Myocyte (in vitro differentiated cells): ENCODE measurements around the gene GTF3A. TPM values are rescaled to one million over a fixed set of nuclear protein-coding genes. Genes with fewer than 3 reads are reported as not detected.

ENCODE experiments used
- DNase-seq: peaks from one replicate; pipeline ENCODE4 v3.0.0-alpha.2; 2012; ENCODE audit warnings: low read depth
- total RNA-seq: library from RNA; depleted of rRNA; stranded (reverse); fragments of >200 nt; gene quantifications from 2 replicates; pipeline ENCODE4 v1.2.3, GENCODE V29; 2014

The GTF3A gene
- total RNA-seq, 1 donor from 2014 or later = 279 TPM

DNA sequence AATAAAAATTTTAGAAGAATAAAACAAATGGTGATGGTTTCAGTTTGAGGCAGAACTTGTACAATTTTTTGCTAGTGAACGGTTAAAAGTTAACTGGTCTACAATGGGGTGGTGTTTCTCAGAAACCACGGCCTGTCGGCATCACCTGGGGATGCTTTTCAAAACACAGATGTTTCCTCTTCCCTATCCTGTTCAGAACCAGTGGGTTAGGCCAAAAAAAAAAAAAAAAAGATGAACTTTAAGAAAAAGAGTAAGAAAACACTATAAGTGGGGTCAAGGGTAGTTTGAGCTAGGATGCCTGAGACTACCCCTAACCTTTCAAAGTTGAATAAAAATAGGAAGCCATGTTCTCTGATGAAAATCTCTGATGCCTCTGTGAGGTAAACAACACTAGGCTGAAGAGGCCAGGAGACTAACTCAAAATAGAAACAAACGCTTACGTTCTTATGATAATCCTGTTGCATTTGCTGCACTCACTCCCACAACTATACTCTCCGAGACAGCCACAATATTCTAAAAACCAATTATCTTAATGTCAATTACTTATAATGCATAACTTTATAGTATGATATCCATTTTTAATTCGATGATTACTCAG lies 22.7 kb downstream of the GTF3A start:
- DNase-seq = no peak

DNA sequence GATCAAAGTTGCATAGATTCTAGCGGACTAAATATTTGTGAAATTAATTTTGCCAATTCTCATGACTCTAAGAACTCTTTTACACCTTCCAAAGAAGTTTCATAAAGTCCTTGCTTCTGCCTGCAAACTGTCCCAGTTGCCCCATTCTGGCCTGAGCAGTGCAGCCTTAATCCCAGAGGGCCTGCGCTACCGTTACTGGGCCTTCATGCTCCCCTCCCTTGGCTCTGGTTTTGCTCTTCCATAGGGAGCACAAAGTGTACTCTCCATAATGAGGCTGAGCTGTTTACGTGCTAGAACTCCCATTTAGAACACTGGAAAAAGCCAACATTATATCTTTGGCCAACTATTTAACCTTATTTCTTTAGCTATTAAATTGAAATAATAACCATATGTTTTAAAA lies 23.9 kb downstream of the GTF3A start:
- DNase-seq = no peak

DNA sequence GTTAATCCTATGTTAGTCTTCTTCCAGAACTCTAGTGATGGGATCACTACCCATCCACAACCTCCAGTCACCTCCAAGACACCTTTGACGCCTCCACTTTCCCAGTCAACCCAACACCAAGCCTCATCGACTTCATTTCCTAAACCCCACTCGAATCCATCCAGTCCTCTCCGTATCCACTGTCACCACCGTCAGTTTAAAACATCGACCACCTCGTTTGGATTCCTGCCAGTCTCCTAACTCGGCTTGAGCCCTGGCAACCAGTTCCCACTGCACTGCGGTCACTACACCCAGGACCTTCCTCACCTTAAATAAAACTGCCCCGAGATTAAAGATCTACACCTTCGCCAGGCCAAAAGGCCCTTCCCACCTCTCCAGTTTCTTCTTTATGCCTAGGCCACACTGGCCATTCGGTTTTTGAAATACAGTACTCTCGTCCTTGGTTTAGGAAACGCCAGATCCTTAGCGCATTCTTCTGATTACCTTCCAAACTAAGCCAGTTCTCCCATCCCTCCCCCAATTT lies 24.7 kb downstream of the GTF3A start:
- peak; percentile 5 for DNase-seq

DNA sequence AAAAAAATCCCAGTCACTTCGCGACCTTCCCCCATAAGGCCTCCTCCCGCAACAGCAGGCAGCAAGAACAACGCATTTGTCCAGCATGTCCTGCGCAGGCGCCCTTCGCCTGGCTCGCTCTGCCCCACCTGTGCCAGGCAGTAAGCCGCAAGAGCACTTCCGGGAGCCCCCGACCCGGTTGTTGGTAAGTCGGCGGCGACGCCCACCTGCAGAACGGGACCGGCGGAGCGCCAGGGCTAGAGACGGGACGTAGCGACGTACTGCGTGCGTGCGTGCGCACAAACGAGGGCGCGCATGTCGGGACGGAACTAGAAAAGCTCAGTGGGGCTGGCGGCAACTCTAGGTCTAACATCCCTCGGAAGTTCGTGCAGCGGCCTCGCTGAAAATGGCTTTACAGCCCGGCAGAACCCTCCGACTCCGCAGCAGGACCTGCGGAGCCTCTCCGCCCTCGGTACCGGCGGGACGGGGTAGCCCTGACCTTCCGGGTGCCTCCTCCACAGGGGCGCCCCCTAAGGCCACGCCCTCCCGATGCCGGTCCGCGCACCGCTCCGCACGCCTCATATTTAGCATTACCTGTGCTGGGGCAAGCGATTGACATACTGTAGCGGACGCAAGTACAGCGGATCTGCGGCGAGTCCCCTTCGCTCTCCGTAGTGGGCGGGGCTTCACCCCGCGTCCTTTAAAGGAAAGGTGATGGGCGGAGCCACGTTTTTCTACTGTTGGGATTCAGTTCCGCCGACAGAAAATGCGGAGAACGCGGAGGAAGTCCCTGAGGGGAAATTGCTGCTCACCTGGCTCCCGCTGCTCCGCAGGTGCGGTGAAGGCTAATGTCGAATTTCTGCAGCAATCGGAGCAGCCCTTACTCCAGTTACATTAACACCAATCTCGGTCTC lies 25.8 kb downstream of the GTF3A start, which contains the start of gene MTIF3:
Gene MTIF3 (minus strand): TSS at position 629 of the 893 bp plus-strand sequence. CDS start 10,116 bp downstream, outside the sequence.
- peak; percentile 94 for DNase-seq

DNA sequence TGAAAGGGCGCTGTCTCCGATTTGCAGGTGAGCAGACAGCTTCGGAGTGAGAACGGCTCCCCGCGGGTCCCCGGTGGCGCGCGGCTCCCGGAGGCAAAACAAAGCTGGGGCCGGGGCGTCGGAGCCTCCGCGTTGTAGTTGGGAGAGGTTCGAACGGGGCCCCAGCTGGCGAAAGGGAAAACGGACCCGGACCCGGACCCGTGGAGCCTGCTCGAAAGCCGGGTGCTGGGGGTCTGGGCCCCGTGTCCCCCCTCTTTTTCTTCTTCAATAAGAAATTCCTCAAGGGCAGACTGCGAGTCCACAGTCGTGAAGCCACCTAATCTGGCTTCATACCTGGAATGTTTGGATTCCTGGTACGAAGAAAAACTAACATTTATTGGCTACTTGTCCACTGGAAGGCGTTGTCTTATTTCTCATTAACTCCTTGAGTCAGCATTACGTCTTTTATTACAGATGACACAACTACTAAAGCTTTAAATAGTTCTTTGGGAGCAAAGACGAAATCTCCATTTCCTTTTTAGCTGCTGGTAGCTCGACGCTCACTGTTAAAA lies 26.6 kb downstream of the GTF3A start:
- DNase-seq = peak; percentile 40

DNA sequence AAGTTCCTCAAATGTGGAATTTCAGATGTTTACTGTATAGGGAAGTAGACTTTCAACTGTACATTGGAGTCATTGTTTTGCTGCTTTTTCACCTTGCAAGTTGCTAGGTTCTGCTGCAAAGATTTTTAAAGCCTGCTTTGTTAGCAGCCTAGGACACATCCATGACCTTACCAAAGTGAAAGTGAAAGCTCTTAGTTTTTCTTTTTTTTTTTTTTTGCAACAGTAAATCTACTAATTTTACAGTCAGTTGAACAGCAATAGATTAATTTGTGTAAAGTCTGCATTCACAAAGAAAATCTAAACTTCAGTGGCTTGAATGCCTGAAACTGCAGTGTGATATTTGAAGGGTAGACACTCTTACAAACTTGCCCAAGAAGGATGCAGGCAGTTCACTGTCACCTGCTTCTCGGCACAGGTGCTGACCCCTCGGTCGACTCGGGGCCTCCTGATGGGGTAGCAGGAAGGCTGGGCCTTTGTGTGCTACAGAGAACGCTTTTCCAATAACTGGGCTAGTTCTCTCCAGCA lies 31.0 kb downstream of the GTF3A start:
- DNase-seq = no peak

DNA sequence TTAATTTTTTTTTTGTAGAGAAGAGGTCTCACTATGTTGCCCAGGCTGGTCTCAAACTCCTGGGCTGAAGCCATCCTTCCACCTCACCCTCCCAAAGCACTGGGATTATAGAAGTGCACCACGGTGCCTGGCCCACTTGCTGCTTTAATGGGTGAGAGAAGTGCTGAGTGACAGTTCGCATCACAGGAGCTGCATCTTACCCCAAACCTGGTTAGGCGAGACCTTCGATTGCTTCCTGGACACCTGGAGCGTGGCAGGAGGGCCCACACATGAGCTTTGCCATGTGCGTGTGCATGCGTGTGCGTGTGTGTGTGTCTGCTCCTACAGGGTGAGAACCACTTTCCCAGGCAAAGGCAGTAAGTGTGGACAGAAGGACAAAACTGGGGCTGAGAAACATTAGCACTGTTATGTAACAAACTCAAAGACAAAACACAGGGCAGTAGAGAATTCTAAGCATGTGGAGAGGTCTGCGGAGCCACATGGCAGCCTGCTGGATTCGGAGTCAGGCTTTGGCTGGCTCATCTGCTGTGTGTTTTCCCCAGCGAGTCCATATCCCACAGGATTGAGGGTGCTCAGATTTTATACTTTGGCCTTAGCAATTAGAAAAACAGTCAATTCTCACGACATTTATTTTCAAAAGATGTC lies 37.6 kb downstream of the GTF3A start:
- no peak for DNase-seq

DNA sequence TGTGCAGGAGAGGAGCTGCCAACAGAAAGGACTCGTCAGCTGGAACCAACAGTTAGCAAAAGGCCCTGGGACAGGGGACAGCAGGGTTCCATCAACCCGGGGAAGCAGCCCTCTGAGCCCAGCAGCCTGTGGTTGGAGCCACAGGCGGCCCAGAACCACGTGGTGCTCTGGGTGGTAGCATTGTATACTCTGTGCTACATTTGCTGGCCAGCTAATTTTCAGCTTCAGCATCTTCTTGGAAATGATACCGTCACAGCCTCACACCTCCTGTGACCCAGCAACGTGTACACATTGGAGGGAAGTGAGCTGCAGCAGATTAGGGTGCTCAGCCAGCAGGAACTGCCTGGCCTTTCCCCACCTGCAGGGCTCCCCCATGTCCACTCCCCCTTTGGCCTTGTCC lies 39.1 kb downstream of the GTF3A start:
- DNase-seq = no peak

DNA sequence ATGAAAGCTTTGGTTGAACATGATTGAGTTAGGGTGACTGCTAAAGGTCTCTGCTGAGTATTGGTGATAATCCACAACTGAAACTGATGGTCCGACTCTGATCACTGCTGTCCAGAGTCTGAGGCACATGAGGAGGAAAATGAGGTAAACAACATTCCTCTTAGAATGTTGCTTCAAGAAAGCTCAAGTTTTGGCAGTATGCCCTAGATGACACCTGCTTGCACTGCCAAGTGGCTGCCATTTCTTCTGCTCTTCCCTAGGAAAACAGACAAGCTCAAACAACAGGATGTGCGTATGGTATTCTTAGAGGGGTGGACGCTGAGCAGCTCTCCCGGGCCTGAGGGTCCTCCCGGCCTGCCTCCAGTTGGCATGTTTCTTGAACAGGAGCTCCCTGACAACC lies 41.2 kb downstream of the GTF3A start:
- no peak for DNase-seq

DNA sequence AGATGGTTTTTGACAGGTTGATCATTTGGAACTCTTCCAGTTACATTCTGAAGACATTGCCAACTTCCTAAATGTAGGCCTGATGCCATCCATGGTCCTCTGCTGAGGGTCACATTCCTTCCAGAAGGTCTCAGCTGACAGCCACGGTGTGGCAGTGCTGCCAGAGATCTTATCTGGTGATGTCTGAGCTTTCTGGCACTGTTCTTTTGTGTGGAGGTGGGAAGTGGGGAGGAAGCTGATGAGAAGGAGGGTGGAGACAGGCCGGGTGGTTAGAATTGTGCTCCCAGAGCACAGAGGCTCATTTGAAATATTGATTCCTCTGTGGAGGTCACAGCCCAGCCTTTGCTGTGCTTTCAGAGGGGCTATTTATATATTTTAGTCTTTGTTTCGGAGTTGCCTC lies 42.1 kb downstream of the GTF3A start:
- no peak for DNase-seq

DNA sequence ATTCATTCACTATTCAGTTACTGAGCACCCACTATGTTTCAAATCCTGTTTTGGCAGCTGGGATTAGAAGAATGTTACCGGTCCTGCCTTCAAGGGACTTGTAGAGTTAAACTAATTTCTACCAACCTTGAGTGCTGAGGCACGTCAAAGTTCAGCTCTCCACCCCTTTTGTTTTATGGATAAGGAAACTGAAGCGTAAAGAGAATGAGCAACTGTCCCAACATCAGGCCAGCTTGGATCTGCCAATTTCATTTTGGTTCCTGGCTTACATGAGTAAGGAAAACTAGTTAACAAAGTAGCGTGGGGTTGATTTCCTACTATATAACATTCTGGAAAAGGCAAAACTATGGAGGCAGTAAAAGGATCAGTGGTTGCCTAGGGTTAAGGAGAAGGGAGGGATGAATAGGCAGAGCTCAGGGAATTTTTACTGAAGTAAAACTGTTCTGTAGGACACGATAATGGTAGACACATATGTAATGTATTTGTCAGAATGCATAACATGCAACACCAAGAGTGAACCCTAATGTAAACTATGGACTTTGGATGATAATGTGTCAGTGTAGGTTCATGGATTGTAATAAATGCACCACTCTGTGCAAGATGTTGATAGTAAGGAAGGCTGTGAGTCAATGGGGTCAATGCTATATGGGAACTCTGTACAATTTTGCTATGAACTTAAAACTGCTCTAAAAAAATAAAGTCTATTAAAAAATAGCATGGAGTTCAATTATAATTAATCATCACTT lies 45.8 kb downstream of the GTF3A start:
- no peak for DNase-seq

DNA sequence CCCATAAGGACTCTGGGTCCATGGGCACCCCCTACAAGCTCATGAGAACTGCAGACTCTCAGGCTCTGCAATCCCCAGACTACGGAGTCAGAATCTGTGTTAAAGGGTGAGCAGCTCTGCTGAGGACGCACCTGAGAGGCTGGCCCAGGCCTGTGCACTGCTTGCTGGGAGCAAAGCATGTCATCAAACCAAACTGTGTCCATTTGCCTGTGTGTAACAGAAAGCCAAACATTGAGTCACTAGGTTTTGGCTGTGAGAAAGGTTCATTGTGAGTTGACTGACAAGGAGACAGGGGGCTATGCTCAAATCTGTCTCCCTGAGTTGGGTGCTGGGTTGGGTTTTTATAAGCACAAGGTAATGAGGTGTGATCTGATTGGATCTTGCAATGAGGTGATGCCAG lies 48.0 kb downstream of the GTF3A start:
- no peak for DNase-seq

DNA sequence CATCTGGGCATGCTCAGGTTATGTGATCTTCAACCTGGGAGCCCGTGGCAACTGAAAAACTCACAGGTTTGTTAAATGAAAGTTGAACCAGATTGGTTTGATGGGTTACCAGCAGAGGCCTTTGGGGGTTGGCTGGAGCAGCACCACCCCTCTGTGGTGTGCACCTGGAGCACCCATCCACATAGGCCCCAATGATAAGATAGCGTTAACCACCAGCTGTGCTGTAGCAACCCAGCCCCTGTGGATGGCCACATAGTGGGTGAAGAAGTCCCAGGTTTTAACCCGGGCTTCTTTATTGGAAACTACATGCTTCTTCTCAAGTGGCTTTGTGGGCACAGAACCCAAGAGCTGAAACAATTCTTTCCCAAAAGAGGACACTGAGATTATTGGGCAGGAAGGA lies 48.5 kb downstream of the GTF3A start:
- no peak for DNase-seq

DNA sequence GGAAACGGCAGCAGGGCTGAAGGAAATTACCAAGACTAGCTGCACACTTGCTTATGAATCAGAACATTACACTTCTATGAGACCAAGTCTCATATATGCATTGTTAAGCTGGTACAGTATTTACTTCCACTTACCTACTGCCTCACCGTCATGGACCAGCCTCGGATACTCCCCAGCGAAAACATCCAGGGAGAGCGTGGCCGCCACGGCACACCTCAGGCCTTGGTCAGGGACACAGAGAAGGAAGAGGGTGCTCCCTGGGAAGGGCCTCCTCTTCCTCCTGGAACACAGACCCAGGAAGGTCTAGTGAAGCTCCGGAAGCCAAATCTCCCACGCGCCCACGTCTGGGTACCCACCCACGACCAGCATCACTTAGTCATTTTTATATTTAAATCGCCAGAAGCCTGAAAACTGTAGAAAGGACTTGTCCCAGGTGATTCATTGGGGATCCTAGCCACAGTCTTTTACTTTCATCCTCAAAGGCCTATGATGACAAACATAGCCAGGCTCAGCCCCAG lies 50.4 kb downstream of the GTF3A start:
- DNase-seq = no peak

DNA sequence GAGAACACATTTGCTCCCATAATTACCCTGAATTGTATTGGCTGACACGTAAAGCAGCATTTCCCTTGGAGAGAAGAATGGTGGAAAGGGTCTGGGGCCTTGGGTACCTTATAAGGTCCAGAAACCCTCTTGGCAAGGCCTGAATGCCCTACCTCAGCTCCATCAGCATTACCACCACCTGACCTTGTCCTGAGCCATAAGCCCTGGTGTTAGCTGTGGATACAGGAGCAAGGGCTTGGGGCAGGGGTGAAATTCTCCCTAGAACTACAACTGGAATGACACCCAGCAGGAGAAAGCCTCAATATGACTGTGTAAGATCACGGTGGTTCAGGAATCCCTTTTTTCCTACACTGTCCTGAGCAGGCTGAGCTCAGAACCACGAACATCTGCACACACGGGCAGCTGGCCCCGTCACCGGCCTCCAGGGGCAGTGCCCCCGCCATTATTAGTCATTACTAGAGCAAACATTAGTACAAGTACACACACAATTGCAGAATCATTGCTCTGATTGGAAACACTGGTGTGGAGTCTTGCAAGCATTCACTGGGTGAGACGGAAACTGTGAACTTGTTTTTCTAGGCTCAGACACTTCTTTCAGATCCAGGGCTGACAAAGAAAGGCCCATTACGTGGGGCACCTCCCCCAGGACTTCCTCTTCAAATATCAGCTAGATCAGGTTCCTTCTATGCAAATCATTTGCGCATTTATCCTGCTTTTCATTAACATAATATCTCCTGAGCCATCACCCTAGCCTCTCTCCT lies 52.7 kb downstream of the GTF3A start:
- DNase-seq = no peak

DNA sequence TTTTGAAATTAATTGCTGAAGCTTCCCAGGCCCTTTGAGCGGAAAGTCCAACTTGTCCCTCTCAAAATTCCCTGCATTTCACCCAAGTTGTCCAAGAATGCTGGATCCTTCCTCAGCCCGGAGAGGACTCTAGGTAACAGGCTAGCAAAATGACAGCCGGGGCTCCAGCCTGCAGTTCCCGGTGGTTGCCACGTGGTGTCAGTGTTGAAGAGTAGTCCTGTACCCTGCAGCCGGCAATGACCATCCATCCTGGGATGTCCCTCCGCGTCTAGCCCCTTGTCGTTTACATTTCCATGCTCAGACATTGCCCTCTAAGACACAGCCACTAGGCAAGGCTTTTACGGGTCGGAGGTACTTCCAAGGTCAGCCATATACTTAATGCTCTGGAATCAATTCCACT lies 57.3 kb downstream of the GTF3A start:
- no peak for DNase-seq

DNA sequence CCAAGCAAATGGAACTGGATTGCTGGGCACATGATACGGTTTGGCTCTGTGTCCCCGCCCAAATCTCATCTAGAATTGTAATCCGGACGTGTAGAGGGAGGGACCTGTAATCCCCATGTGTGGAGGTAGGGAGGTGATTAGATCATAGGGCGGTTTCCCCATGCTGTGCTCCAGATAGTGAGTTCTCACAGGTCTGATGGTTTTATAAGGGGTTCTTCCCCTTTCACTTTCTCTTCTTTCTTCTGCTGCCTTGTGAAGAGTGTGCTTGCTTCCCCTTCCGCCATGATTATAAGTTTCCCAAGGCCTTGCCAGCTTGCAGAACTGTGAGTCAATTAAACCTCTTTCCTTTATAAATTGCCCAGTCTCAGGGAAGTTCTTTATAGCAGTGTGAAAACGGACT lies 58.6 kb downstream of the GTF3A start:
- DNase-seq = no peak

DNA sequence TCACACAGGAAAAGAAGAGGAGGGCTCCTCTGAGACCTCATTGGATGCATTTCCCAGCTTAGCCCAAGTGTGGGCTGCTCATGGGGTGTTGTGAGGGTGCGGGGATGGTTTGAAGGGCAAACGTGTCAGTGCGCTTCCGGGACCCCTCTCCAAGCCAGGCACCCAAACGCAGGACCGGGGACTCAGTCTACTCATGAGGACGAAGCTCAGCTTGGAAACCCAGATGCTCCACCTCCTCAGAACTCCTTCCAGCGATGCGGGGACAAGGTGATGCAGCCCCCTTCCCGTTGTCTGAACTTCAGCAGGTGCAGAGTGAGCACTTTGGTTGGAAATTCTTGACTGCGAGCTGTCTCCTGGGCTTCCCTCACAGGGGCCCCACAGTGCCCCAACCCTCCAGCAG lies 59.0 kb downstream of the GTF3A start:
- no peak for DNase-seq
